Neural progenitor cell (in vitro differentiated cells): Measurements from ENCODE around the gene PDRG1. TPM values are rescaled to one million over a fixed set of nuclear protein-coding genes. Genes with fewer than 3 reads are reported as not detected.

Experiments
- DNase-seq: peaks from one replicate; pipeline ENCODE4 v3.0.0-alpha.2; 2016; ENCODE audit warnings: low spot score
- H2AFZ ChIP-seq: fragments of 200-600 bp; sonication (generic); replicated peaks from 2 replicates; pipeline ENCODE4 v1.6.1; 2016; ENCODE audit warnings: antibody characterized with exemption
- H3F3A ChIP-seq: fragments of 200-600 bp; sonication (generic); 2 replicates; pipeline ENCODE4 v1.6.1; 2016; ENCODE audit warnings: antibody characterized with exemption, low read depth
- H3K27ac ChIP-seq: fragments of 200-600 bp; sonication (generic); 2 replicates; pipeline ENCODE4 v1.5.1; 2016; ENCODE audit warnings: mild to moderate bottlenecking
- H3K27me3 ChIP-seq: fragments of 200-600 bp; sonication (generic); 2 replicates; pipeline ENCODE4 v1.6.1; 2016; ENCODE audit warnings: mild to moderate bottlenecking, moderate library complexity
- H3K36me3 ChIP-seq: fragments of 200-600 bp; sonication (generic); 2 replicates; pipeline ENCODE4 v1.5.1; 2016
- H3K4me1 ChIP-seq: fragments of 200-600 bp; sonication (generic); 2 replicates; pipeline ENCODE4 v1.6.1; 2016; ENCODE audit warnings: mixed run types
- H3K4me2 ChIP-seq: fragments of 200-600 bp; sonication (generic); 2 replicates; pipeline ENCODE4 v1.6.1; 2016
- H3K4me3 ChIP-seq: fragments of 200-600 bp; sonication (generic); 2 replicates; pipeline ENCODE4 v1.5.1; 2016
- H3K79me2 ChIP-seq: fragments of 200-600 bp; sonication (generic); 2 replicates; pipeline ENCODE4 v1.6.1; 2016; ENCODE audit warnings: low read depth
- H3K9ac ChIP-seq: fragments of 200-600 bp; sonication (generic); 2 replicates; pipeline ENCODE4 v1.6.1; 2016
- H3K9me3 ChIP-seq: fragments of 200-600 bp; sonication (generic); 2 replicates; pipeline ENCODE4 v1.5.1; 2016; ENCODE audit warnings: low read depth
- H4K20me1 ChIP-seq: fragments of 200-600 bp; sonication (generic); 2 replicates; pipeline ENCODE4 v1.6.1; 2016; ENCODE audit warnings: low read depth
- H3K27ac Mint-ChIP-seq: 3 replicates; pipeline ENCODE4 v1.8.0; 2021; ENCODE audit warnings: mixed read lengths
- H3K27me3 Mint-ChIP-seq: 2 replicates; pipeline ENCODE4 v1.8.0; 2022; ENCODE audit warnings: low read depth, mild to moderate bottlenecking, inconsistent platforms, moderate library complexity, mixed read lengths; ENCODE audit not compliant: insufficient read depth
- H3K36me3 Mint-ChIP-seq: 3 replicates; pipeline ENCODE4 v1.8.0; 2021; ENCODE audit warnings: mixed read lengths
- H3K4me1 Mint-ChIP-seq: 3 replicates; pipeline ENCODE4 v1.8.0; 2021; ENCODE audit warnings: mixed read lengths
- H3K4me3 Mint-ChIP-seq: 3 replicates; pipeline ENCODE4 v1.8.0; 2021; ENCODE audit warnings: mild to moderate bottlenecking, moderate library complexity, mixed read lengths
- H3K9me3 Mint-ChIP-seq: 3 replicates; pipeline ENCODE4 v1.8.0; 2020; ENCODE audit warnings: mixed read lengths
- CTCF ChIP-seq: fragments of 200-600 bp; sonication (generic); IDR thresholded peaks from 2 replicates; pipeline ENCODE4 v1.5.1; 2017; ENCODE audit warnings: antibody characterized with exemption, mild to moderate bottlenecking
- EZH2 ChIP-seq: fragments of 200-600 bp; sonication (generic); IDR thresholded peaks from 2 replicates; pipeline ENCODE4 v1.6.1; 2017; ENCODE audit warnings: antibody characterized with exemption, mild to moderate bottlenecking, moderate library complexity
- EZH2phosphoT487 ChIP-seq: fragments of 200-600 bp; sonication (generic); IDR thresholded peaks from 2 replicates; pipeline ENCODE4 v1.6.1; 2017; ENCODE audit warnings: antibody characterized with exemption
- total RNA-seq: library from RNA; depleted of rRNA; stranded (reverse); fragments of >200 nt; gene quantifications from 2 replicates; pipeline ENCODE4 v1.2.3, GENCODE V29; 2015; ENCODE audit warnings: low replicate concordance

PDRG1 gene
- total RNA-seq, 1 donor from 2014 or later = 11.1 TPM

DNA sequence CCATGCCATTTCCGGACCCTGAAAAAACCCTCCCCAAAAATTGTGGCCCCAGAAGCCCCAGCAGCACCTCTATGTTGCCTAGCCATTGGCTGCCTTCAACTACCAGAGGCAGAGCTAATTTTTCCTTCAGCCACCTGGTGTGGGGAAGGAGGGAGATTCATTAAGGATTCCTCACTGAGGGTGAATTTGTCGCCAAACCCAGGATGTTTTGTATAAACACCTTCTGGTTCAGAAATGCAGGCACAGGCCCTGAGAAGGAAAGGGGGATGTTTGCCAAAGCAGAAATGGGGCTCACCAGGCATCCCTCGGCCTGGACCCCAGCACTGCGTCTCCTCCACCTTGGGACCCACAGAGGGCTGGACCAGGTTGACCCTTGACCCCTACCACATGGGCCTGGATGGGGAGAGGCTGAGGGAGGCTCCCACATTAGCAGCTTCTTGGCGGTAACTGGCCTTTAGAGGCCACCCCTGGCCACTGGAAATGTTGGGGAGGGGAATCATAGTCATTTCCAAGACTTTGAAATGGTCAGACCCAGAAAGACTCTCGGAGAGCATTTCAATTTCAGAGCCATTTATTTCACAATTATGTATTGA is 1.8 kb upstream of the PDRG1 start:
- Histone ChIP-seq H3K4me1 (peaks cover 7% of the 10 kb centered on the region), H3K4me2 (no peak overlapping the region), H3K27me3 (peaks cover 47% of the 10 kb centered on the region), H3K79me2 (peaks cover 31% of the 10 kb centered on the region), H3K36me3 (peaks cover 2% of the 10 kb centered on the region), H3K27ac (no peak overlapping the region), H2AFZ (no peak overlapping the region), H3K9me3 (no peaks in the 10 kb centered on the region), H3F3A (no peaks in the 10 kb centered on the region), H3K4me3 (no peak overlapping the region), H4K20me1 (peaks cover 20% of the 10 kb centered on the region), H3K9ac (no peak overlapping the region)
- DNase-seq = no peak
- peaks cover 20% of the 10 kb centered on the region for H3K27me3 Mint-ChIP-seq
- H3K36me3 Mint-ChIP-seq = peaks cover 12% of the 10 kb centered on the region
- H3K9me3 Mint-ChIP-seq = no peaks in the 10 kb centered on the region
- no peak overlapping the region for H3K4me3 Mint-ChIP-seq
- H3K4me1 Mint-ChIP-seq = peaks cover 11% of the 10 kb centered on the region
- no peak overlapping the region for H3K27ac Mint-ChIP-seq
- TF ChIP-seq EZH2phosphoT487 (no peak), EZH2 (no peak), CTCF (no peak)

DNA sequence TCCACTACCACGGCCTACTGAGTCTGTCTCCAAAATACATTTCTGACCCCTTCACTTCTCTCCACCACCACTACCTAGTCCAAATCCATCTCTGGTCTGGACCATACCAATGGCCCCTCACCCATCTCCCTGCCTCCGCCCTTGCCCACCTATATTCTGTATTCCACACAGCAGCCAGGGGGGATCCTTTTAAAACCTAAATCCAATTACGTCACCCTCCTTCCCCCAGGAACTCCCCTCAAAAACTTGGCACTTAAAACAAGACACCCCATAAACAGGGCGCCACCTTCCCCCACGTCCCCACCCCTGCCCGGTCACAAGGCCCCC is 680 bp downstream of the PDRG1 start:
- peak overlapping the region; percentile 95 for H3K27ac Mint-ChIP-seq
- Histone ChIP-seq H3K4me3 (peak overlapping the region; percentile 94), H3K36me3 (peaks cover 13% of the 10 kb centered on the region), H3K4me1 (peaks cover 7% of the 10 kb centered on the region), H2AFZ (peak overlapping the region; percentile 72), H3K4me2 (peak overlapping the region; percentile 94), H4K20me1 (peaks cover 20% of the 10 kb centered on the region), H3K27me3 (peaks cover 25% of the 10 kb centered on the region), H3K79me2 (peaks cover 40% of the 10 kb centered on the region), H3K9me3 (no peaks in the 10 kb centered on the region), H3K27ac (no peak overlapping the region), H3F3A (no peaks in the 10 kb centered on the region), H3K9ac (peak overlapping the region; percentile 97)
- peaks cover 14% of the 10 kb centered on the region for H3K27me3 Mint-ChIP-seq
- TF ChIP-seq EZH2phosphoT487 = no peak
- TF ChIP-seq EZH2 = no peak
- no peak for TF ChIP-seq CTCF
- H3K9me3 Mint-ChIP-seq = no peaks in the 10 kb centered on the region
- peaks cover 11% of the 10 kb centered on the region for H3K4me1 Mint-ChIP-seq
- peak overlapping the region; percentile 98 for H3K4me3 Mint-ChIP-seq
- DNase-seq = no peak
- H3K36me3 Mint-ChIP-seq = peaks cover 24% of the 10 kb centered on the region

GRCh38 chr20:31949877-31950646 is 1.8 kb downstream of the PDRG1 start:
- peaks cover 20% of the 10 kb centered on the region for H4K20me1 ChIP-seq
- no peaks in the 10 kb centered on the region for H3K9me3 ChIP-seq
- H2AFZ ChIP-seq = no peak overlapping the region
- H3K9me3 Mint-ChIP-seq = no peaks in the 10 kb centered on the region
- peaks cover 11% of the 10 kb centered on the region for H3K4me1 Mint-ChIP-seq
- H3K27me3 Mint-ChIP-seq = peaks cover 8% of the 10 kb centered on the region
- no peak overlapping the region for H3K27ac Mint-ChIP-seq
- H3K4me3 Mint-ChIP-seq = peak overlapping the region; percentile 98
- peak overlapping the region; percentile 94 for H3K4me2 ChIP-seq
- peaks cover 40% of the 10 kb centered on the region for H3K79me2 ChIP-seq
- H3K36me3 ChIP-seq = peaks cover 13% of the 10 kb centered on the region
- peak overlapping the region; percentile 97 for H3K9ac ChIP-seq
- H3K4me3 ChIP-seq = peak overlapping the region; percentile 94
- peaks cover 14% of the 10 kb centered on the region for H3K27me3 ChIP-seq
- H3K4me1 ChIP-seq = peaks cover 7% of the 10 kb centered on the region
- no peak for TF ChIP-seq EZH2
- no peak for TF ChIP-seq EZH2phosphoT487
- TF ChIP-seq CTCF = no peak
- peaks cover 29% of the 10 kb centered on the region for H3K36me3 Mint-ChIP-seq
- DNase-seq = no peak
- H3K27ac ChIP-seq = no peak overlapping the region
- no peaks in the 10 kb centered on the region for H3F3A ChIP-seq
